Mucosa of descending colon (tissue), 3 donors: ENCODE measurements around the gene SP7. TPM values are rescaled to one million over a fixed set of nuclear protein-coding genes. Genes with fewer than 3 reads are reported as not detected.
A peak's percentile ranks its signal among the peaks of the same experiment; 100 is the strongest.

Experiments used
- ATAC-seq: fragments of 200-7000 bp; cut with Tn5 transposase; one replicate; pipeline ENCODE4 v1.9.1; 2020; ENCODE audit warnings: mild to moderate bottlenecking, moderate library complexity
- DNase-seq, 3 donors: peaks; one replicate each; pipeline ENCODE4 v3.0.0-alpha.2; 2020
- H3K36me3 ChIP-seq: fragments of 200-600 bp; one replicate; pipeline ENCODE4 v1.8.0; 2021; ENCODE audit warnings: low read depth, mild to moderate bottlenecking
- H3K4me1 ChIP-seq: fragments of 200-600 bp; one replicate; pipeline ENCODE4 v1.8.0; 2021; ENCODE audit warnings: low read depth, mild to moderate bottlenecking
- H3K4me3 ChIP-seq: fragments of 200-600 bp; one replicate; pipeline ENCODE4 v1.8.0; 2021; ENCODE audit warnings: mild to moderate bottlenecking
- H3K9me3 ChIP-seq: fragments of 200-600 bp; one replicate; pipeline ENCODE4 v1.8.0; 2021; ENCODE audit warnings: mild to moderate bottlenecking
- intact Hi-C, 2 donors: fragments of 100-400 bp; cut with DNase I in 1 of 2; cut with micrococcal nuclease in 1 of 2; formaldehyde crosslinking; loops; one replicate each; pipeline versions ENCODE4 v1.11.0 to v1.11.1; 2022; cut with DNase I, micrococcal nuclease
- total RNA-seq, 3 donors: library from RNA; stranded (reverse); fragmentation: NEBNext Ultra II Directional in 2 of 3; extraction: Animal tissue kit (Norgen Biotek cat#: 25700) in 2 of 3; gene quantifications; one replicate each; pipeline versions ENCODE4 v1.2.1 to v1.2.4, GENCODE V29; 2021 to 2023
- TF ChIP-seq, protein P1 (sequence below): fragments of 200-600 bp; IDR thresholded peaks from one replicate; pipeline ENCODE4 v1.8.0; 2022; ENCODE audit warnings: antibody characterized with exemption, mild to moderate bottlenecking
- donor health status: DM: no; HTN: no; CAD: no; lungs with moderate emphysema.
- donor health status: DM: no; HTN: no; CAD: no.
- donor health status: DM: no; HTN: yes; CAD: no.

Gene SP7
- total RNA-seq, 3 donors from 2014 or later = not detected

DNA sequence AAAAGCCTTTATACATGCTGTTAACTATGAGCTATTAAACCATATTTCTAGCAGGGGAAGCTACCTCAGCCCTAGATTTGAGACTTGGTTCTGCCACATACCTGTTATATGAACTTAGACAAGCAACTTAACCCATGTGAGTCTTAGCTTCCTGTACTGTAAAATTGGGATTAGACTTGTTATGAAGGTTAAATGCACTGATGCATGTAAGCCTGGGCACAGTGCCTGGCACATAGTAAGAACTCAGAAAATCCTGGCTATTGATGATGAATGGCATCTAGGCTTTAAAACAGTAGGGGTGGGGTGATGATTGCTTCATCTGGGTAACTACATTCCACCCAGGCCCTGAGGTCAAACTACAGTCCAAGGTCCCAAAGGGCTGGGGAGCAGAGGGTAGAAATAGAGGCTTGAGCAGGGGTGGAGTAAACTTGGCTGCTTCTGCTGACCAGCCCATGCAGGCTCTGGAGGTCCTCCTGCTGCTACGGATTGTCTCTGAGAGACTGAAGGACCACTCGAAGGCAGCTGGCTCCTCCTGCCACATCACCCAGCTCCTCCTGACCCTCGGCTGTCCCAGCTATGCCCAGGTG is 56.8 kb downstream of the SP7 start:
- Histone ChIP-seq H3K9me3 (no peaks in the 10 kb centered on the region), H3K36me3 (no peaks in the 10 kb centered on the region), H3K4me3 (no peak overlapping the region), H3K4me1 (no peaks in the 10 kb centered on the region)
- ATAC-seq (peak; percentile 69), DNase-seq (no peak)
- intact Hi-C loops = no loop called here
- TF ChIP-seq, protein P1, sequence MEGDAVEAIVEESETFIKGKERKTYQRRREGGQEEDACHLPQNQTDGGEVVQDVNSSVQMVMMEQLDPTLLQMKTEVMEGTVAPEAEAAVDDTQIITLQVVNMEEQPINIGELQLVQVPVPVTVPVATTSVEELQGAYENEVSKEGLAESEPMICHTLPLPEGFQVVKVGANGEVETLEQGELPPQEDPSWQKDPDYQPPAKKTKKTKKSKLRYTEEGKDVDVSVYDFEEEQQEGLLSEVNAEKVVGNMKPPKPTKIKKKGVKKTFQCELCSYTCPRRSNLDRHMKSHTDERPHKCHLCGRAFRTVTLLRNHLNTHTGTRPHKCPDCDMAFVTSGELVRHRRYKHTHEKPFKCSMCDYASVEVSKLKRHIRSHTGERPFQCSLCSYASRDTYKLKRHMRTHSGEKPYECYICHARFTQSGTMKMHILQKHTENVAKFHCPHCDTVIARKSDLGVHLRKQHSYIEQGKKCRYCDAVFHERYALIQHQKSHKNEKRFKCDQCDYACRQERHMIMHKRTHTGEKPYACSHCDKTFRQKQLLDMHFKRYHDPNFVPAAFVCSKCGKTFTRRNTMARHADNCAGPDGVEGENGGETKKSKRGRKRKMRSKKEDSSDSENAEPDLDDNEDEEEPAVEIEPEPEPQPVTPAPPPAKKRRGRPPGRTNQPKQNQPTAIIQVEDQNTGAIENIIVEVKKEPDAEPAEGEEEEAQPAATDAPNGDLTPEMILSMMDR = no peak

GRCh38 chr12:53277981-53278380 is 58.2 kb downstream of the SP7 start:
- Histone ChIP-seq H3K4me1 (no peaks in the 10 kb centered on the region), H3K4me3 (no peak overlapping the region), H3K36me3 (no peaks in the 10 kb centered on the region), H3K9me3 (no peaks in the 10 kb centered on the region)
- DNase-seq (no peak), ATAC-seq (no peak)
- intact Hi-C loops = no loop called here
- TF ChIP-seq, protein P1 = no peak

Other genes starting within 250 kb of the SP7 start
- gene IGFBP6, start 238.7 kb downstream of the SP7 start, total RNA-seq = 10 to 100 TPM in 2 of 3 donors, 1 to 10 TPM in 1; 10.0 to 93.4 (median 27.1) TPM
- under 1 TPM in 1 of 3 donors, not detected in 2; 0.41 TPM for gene SOAT2, start 232.9 kb downstream of the SP7 start, total RNA-seq
- gene ZNF740, start 155.6 kb downstream of the SP7 start, total RNA-seq = 10 to 100 TPM; 26.1 to 52.9 (median 46.0) TPM
- 10 to 100 TPM; 23.4 to 44.4 (median 38.7) TPM for gene CSAD, start 155.4 kb downstream of the SP7 start, total RNA-seq
- 10 to 100 TPM in 1 of 3 donors, 1 to 10 TPM in 2; 6.2 to 13.8 (median 7.3) TPM for gene ITGB7, start 129.1 kb downstream of the SP7 start, total RNA-seq
- 10 to 100 TPM; 10.7 to 35.3 (median 16.9) TPM for gene RARG, start 104.1 kb downstream of the SP7 start, total RNA-seq
- 10 to 100 TPM in 1 of 3 donors, 1 to 10 TPM in 2; 4.5 to 13.1 (median 5.8) TPM for gene ESPL1, start 68.1 kb downstream of the SP7 start, total RNA-seq
- gene PFDN5, start 40.8 kb downstream of the SP7 start, total RNA-seq = 100 to 1,000 TPM; 262 to 390 (median 268) TPM
- gene MYG1, start 36.7 kb downstream of the SP7 start, total RNA-seq = 10 to 100 TPM; 35.4 to 54.9 (median 38.0) TPM
- 10 to 100 TPM; 40.2 to 46.9 (median 46.3) TPM for gene AAAS, start 14.7 kb downstream of the SP7 start, total RNA-seq
- 100 to 1,000 TPM in 2 of 3 donors, 10 to 100 TPM in 1; 96.1 to 111 (median 105) TPM for gene SP1, start 43.8 kb upstream of the SP7 start, total RNA-seq
- under 1 TPM in 1 of 3 donors, not detected in 2; 0.16 TPM for gene AMHR2, start 87.5 kb upstream of the SP7 start, total RNA-seq
- 100 to 1,000 TPM; 283 to 581 (median 528) TPM for gene PRR13, start 105.4 kb upstream of the SP7 start, total RNA-seq
- gene PCBP2, start 115.7 kb upstream of the SP7 start, total RNA-seq = 100 to 1,000 TPM; 584 to 701 (median 615) TPM
- gene MAP3K12, start 163.1 kb upstream of the SP7 start, total RNA-seq = 10 to 100 TPM in 1 of 3 donors, 1 to 10 TPM in 2; 3.2 to 18.8 (median 8.9) TPM
- 10 to 100 TPM; 22.9 to 26.8 (median 25.1) TPM for gene TARBP2, start 164.9 kb upstream of the SP7 start, total RNA-seq
- not detected for gene NPFF, start 171.1 kb upstream of the SP7 start, total RNA-seq